ENCODE data around the gene XPO6. TPM values are rescaled to one million over a fixed set of nuclear protein-coding genes. Genes with fewer than 3 reads are reported as not detected.

XPO6 gene
- total RNA-seq, 1 donor from 2014 or later = 71.6 TPM

GRCh38 chr16:28207399-28207798 lies 4.4 kb downstream of the XPO6 start:
- Mint-ChIP-seq H3K27ac (no peak overlapping the region), H3K36me3 (peaks cover 12% of the 10 kb centered on the region), H3K27me3 (ENCODE audit: insufficient read depth, low read depth) (peaks cover 2% of the 10 kb centered on the region), H3K4me1 (peaks cover 17% of the 10 kb centered on the region), H3K4me3 (no peak overlapping the region), H3K9me3 (peaks cover 2% of the 10 kb centered on the region)
- no peak overlapping the region for H3K4me2 ChIP-seq
- H4K20me1 ChIP-seq (ENCODE audit: low read depth) = peaks cover 81% of the 10 kb centered on the region
- H3K4me1 ChIP-seq = peaks cover 10% of the 10 kb centered on the region
- H2AFZ ChIP-seq (replicated peaks) = no peak overlapping the region
- no peaks in the 10 kb centered on the region for H3K9me3 ChIP-seq (ENCODE audit: low read depth)
- no peaks in the 10 kb centered on the region for H3K36me3 ChIP-seq
- no peak for DNase-seq (ENCODE audit: low spot score)
- peaks cover 90% of the 10 kb centered on the region for H3K79me2 ChIP-seq (ENCODE audit: low read depth)
- no peaks in the 10 kb centered on the region for H3K27me3 ChIP-seq
- no peak overlapping the region for H3K9ac ChIP-seq
- no peak overlapping the region for H3K27ac ChIP-seq
- TF ChIP-seq EZH2phosphoT487 (IDR thresholded peaks at IDR 0.05) (no peak), EZH2 (IDR thresholded peaks at IDR 0.05) (no peak), CTCF (IDR thresholded peaks at IDR 0.05) (no peak)
- H3F3A ChIP-seq (ENCODE audit: low read depth) = no peaks in the 10 kb centered on the region
- H3K4me3 ChIP-seq = no peak overlapping the region

- H3F3A ChIP-seq (ENCODE audit: low read depth) = no peaks in the 10 kb centered on the region
- no peaks in the 10 kb centered on the region for H3K27me3 ChIP-seq
- no peak for DNase-seq (ENCODE audit: low spot score)
- no peaks in the 10 kb centered on the region for H3K36me3 ChIP-seq
- H3K9me3 ChIP-seq (ENCODE audit: low read depth) = no peaks in the 10 kb centered on the region
- Mint-ChIP-seq H3K4me3 (no peak overlapping the region), H3K9me3 (no peaks in the 10 kb centered on the region), H3K36me3 (peaks cover 19% of the 10 kb centered on the region), H3K4me1 (peaks cover 14% of the 10 kb centered on the region), H3K27ac (no peak overlapping the region), H3K27me3 (ENCODE audit: insufficient read depth, low read depth) (no peaks in the 10 kb centered on the region)
- no peak overlapping the region for H3K4me2 ChIP-seq
- no peak for TF ChIP-seq EZH2phosphoT487 (IDR thresholded peaks at IDR 0.05)
- TF ChIP-seq EZH2 (IDR thresholded peaks at IDR 0.05) = no peak
- peaks cover 90% of the 10 kb centered on the region for H4K20me1 ChIP-seq (ENCODE audit: low read depth)
- H3K9ac ChIP-seq = no peak overlapping the region
- H2AFZ ChIP-seq (replicated peaks) = no peak overlapping the region
- H3K27ac ChIP-seq = no peak overlapping the region
- no peak overlapping the region for H3K4me3 ChIP-seq
- peaks cover 98% of the 10 kb centered on the region for H3K79me2 ChIP-seq (ENCODE audit: low read depth)
- H3K4me1 ChIP-seq = peaks cover 10% of the 10 kb centered on the region
Observed at GRCh38 chr16:28205974-28206373, 5.8 kb downstream of the XPO6 start.

GRCh38 chr16:28205117-28205899 lies 6.5 kb downstream of the XPO6 start:
- peaks cover 8% of the 10 kb centered on the region for H3K4me1 Mint-ChIP-seq
- peaks cover 98% of the 10 kb centered on the region for H3K79me2 ChIP-seq (ENCODE audit: low read depth)
- no peak overlapping the region for H3K4me3 Mint-ChIP-seq
- TF ChIP-seq EZH2 (IDR thresholded peaks at IDR 0.05) (no peak), CTCF (IDR thresholded peaks at IDR 0.05) (no peak), EZH2phosphoT487 (IDR thresholded peaks at IDR 0.05) (no peak)
- H3K4me2 ChIP-seq = no peak overlapping the region
- no peaks in the 10 kb centered on the region for H3K27me3 Mint-ChIP-seq (ENCODE audit: insufficient read depth, low read depth)
- H4K20me1 ChIP-seq (ENCODE audit: low read depth) = peaks cover 90% of the 10 kb centered on the region
- no peaks in the 10 kb centered on the region for H3K9me3 Mint-ChIP-seq
- no peaks in the 10 kb centered on the region for H3K36me3 ChIP-seq
- H3K27ac ChIP-seq = no peak overlapping the region
- no peaks in the 10 kb centered on the region for H3K9me3 ChIP-seq (ENCODE audit: low read depth)
- DNase-seq (ENCODE audit: low spot score) = no peak
- H3K4me3 ChIP-seq = no peak overlapping the region
- no peaks in the 10 kb centered on the region for H3K27me3 ChIP-seq
- no peak overlapping the region for H3K27ac Mint-ChIP-seq
- no peaks in the 10 kb centered on the region for H3F3A ChIP-seq (ENCODE audit: low read depth)
- peaks cover 23% of the 10 kb centered on the region for H3K36me3 Mint-ChIP-seq
- peaks cover 3% of the 10 kb centered on the region for H3K4me1 ChIP-seq
- no peak overlapping the region for H3K9ac ChIP-seq
- H2AFZ ChIP-seq (replicated peaks) = no peak overlapping the region

- H3K9ac ChIP-seq = no peak overlapping the region
- H3K36me3 ChIP-seq = no peaks in the 10 kb centered on the region
- Mint-ChIP-seq H3K9me3 (no peaks in the 10 kb centered on the region), H3K36me3 (peaks cover 23% of the 10 kb centered on the region), H3K27ac (no peak overlapping the region), H3K27me3 (ENCODE audit: insufficient read depth, low read depth) (no peaks in the 10 kb centered on the region), H3K4me3 (no peak overlapping the region), H3K4me1 (peaks cover 4% of the 10 kb centered on the region)
- H3K4me3 ChIP-seq = no peak overlapping the region
- no peak for TF ChIP-seq EZH2 (IDR thresholded peaks at IDR 0.05)
- no peak for TF ChIP-seq EZH2phosphoT487 (IDR thresholded peaks at IDR 0.05)
- TF ChIP-seq CTCF (IDR thresholded peaks at IDR 0.05) = no peak
- no peaks in the 10 kb centered on the region for H3K4me1 ChIP-seq
- H3K27me3 ChIP-seq = no peaks in the 10 kb centered on the region
- H3K27ac ChIP-seq = no peak overlapping the region
- H3F3A ChIP-seq (ENCODE audit: low read depth) = no peaks in the 10 kb centered on the region
- H3K79me2 ChIP-seq (ENCODE audit: low read depth) = peaks cover 98% of the 10 kb centered on the region
- H4K20me1 ChIP-seq (ENCODE audit: low read depth) = peaks cover 87% of the 10 kb centered on the region
- H2AFZ ChIP-seq (replicated peaks) = no peak overlapping the region
- no peak for DNase-seq (ENCODE audit: low spot score)
- H3K9me3 ChIP-seq (ENCODE audit: low read depth) = no peaks in the 10 kb centered on the region
- H3K4me2 ChIP-seq = no peak overlapping the region
Observed at GRCh38 chr16:28204622-28205021, 7.1 kb downstream of the XPO6 start.
